GM12878 (cell line): ENCODE results near the gene GDF15. TPM values are rescaled to one million over a fixed set of nuclear protein-coding genes. Genes with fewer than 3 reads are reported as not detected.

Source experiments
- ATAC-seq: fragments of 200-7000 bp; cut with Tn5 transposase; 3 replicates; pipeline ENCODE4 v1.9.1; 2020; ENCODE audit warnings: mild to moderate bottlenecking, moderate library complexity
- BruUV-seq: library from RNA; stranded (reverse); fragments of 400-500 nt; replicated peaks from 2 replicates; lab custom pipeline; 2021; lab: Mats Ljungman, UMichigan
- CTCF ChIA-PET: fragments of 300-600 bp; sonication (Branson Sonifier 250); formaldehyde crosslinking; extraction: SDS; loops from one replicate; lab custom pipeline; 2021; ENCODE audit warnings: inconsistent platforms; lab: Yijun Ruan, JAX
- POLR2A ChIA-PET: fragments of 350-600 bp; formaldehyde crosslinking; extraction: SDS; loops from one replicate; lab custom pipeline; 2021; ENCODE audit warnings: inconsistent platforms; lab: Charles Lee
- RAD21 ChIA-PET: fragments of 300-600 bp; sonication (Branson Sonifier 250); formaldehyde crosslinking; loops from one replicate; lab custom pipeline; 2023; ENCODE audit warnings: antibody characterized with exemption; ENCODE audit not compliant: unreplicated experiment; lab: Charles Lee
- SMC1A ChIA-PET: fragments of 300-600 bp; sonication (Branson Sonifier 250); formaldehyde crosslinking; loops from one replicate; lab custom pipeline; 2023; ENCODE audit not compliant: unreplicated experiment, uncharacterized antibody; lab: Charles Lee
- DNase-seq: peaks from one replicate; pipeline ENCODE4 v3.0.0-alpha.2; 2011; ENCODE audit warnings: low read depth, low spot score
- FAIRE-seq: peaks from 3 replicates; lab custom pipeline; 2011; peaks lifted over from hg19 to GRCh38; lab: Jason Lieb, UNC
- H2AFZ ChIP-seq: 2 replicates; pipeline ENCODE4 v1.6.0; 2011; ENCODE audit warnings: low read depth, low read length, control low read depth; ENCODE audit not compliant: control insufficient read depth
- H3K27ac ChIP-seq: 2 replicates; pipeline ENCODE4 v1.5.1; 2011; ENCODE audit warnings: control low read depth; ENCODE audit not compliant: control insufficient read depth, insufficient read depth
- H3K27me3 ChIP-seq, 2 experiments: replicated peaks in 1 of 2; 2 replicates each; pipeline versions ENCODE4 v1.6.0 to v1.6.1; 2011; ENCODE audit warnings: low read length in 1 of 2; ENCODE audit not compliant: control insufficient read depth in 2 of 2, insufficient read depth in 2 of 2
- H3K36me3 ChIP-seq, 2 experiments: 2 replicates each; pipeline ENCODE4 v1.5.1; 2011; ENCODE audit warnings: low read length in 1 of 2; ENCODE audit not compliant: control insufficient read depth in 2 of 2, insufficient read depth in 2 of 2
- H3K4me1 ChIP-seq: 2 replicates; pipeline ENCODE4 v1.6.1; 2011; ENCODE audit warnings: mild to moderate bottlenecking, low read length, moderate library complexity, mixed read lengths; ENCODE audit not compliant: control insufficient read depth, insufficient read depth
- H3K4me2 ChIP-seq: 2 replicates; pipeline ENCODE4 v1.6.0; 2011; ENCODE audit warnings: control low read depth; ENCODE audit not compliant: control insufficient read depth, insufficient read depth
- H3K4me3 ChIP-seq: fragments of 200-600 bp; sonication (generic); 2 replicates; pipeline ENCODE4 v1.5.1; 2016
- H3K79me2 ChIP-seq: 2 replicates; pipeline ENCODE4 v1.6.0; 2011; ENCODE audit warnings: low read length; ENCODE audit not compliant: control insufficient read depth, insufficient read depth
- H3K9ac ChIP-seq: 2 replicates; pipeline ENCODE4 v1.8.0; 2011; ENCODE audit warnings: low read length, control low read depth, mixed read lengths; ENCODE audit not compliant: control insufficient read depth, insufficient read depth
- H3K9me3 ChIP-seq: replicated peaks from 3 replicates; pipeline ENCODE4 v1.5.1; 2011; ENCODE audit warnings: mild to moderate bottlenecking, low read length; ENCODE audit not compliant: control insufficient read depth, insufficient read depth
- H4K20me1 ChIP-seq: 2 replicates; pipeline ENCODE4 v1.6.0; 2011; ENCODE audit not compliant: control insufficient read depth, insufficient read depth
- CHD1 ChIP-seq: IDR thresholded peaks from 2 replicates; pipeline ENCODE4 v1.6.1; 2012; ENCODE audit warnings: low read depth, low read length, improper control_type of control experiment
- CREB1 ChIP-seq: IDR thresholded peaks from 2 replicates; pipeline ENCODE4 v1.6.1; 2012; ENCODE audit warnings: low read depth, mild to moderate bottlenecking, inconsistent platforms
- HDGF ChIP-seq: fragments of 450-650 bp; IDR thresholded peaks from 2 replicates; pipeline ENCODE4 v1.6.1; 2016; ENCODE audit warnings: antibody characterized with exemption
- NFYB ChIP-seq: IDR thresholded peaks from 2 replicates; pipeline ENCODE4 v1.6.1; 2011; ENCODE audit warnings: low read depth, mild to moderate bottlenecking, low read length, improper control_type of control experiment, moderate library complexity; ENCODE audit not compliant: insufficient read depth
- NR2C2 ChIP-seq: IDR thresholded peaks from 2 replicates; pipeline ENCODE4 v1.6.1; 2011; ENCODE audit warnings: borderline replicate concordance, low read depth; ENCODE audit not compliant: control insufficient read depth, insufficient read length
- RB1 ChIP-seq: fragments of 450-650 bp; formaldehyde crosslinking; IDR thresholded peaks from 2 replicates; pipeline ENCODE4 v1.6.1; 2017; ENCODE audit warnings: mild to moderate bottlenecking, borderline replicate concordance
- RCOR1 ChIP-seq: conservative IDR thresholded peaks from 2 replicates; pipeline ENCODE4 v1.6.1; 2012; ENCODE audit warnings: low read depth, low read length, improper control_type of control experiment
- REST ChIP-seq: IDR thresholded peaks from 2 replicates; pipeline ENCODE4 v1.6.1; 2012; ENCODE audit warnings: mild to moderate bottlenecking, low read depth, low read length
- WGBS: methylation state at CpG from one replicate; pipeline ENCODE4 v1.1.6; 2016; ENCODE audit warnings: low lambda C conversion rate; ENCODE audit not compliant: insufficient replicate concordance, insufficient coverage; ENCODE audit errors: missing lambda C conversion rate; 5-methylcytosine and 5-hydroxymethylcytosine counted together
- in situ Hi-C: fragments of 300-500 bp; cut with MboI; formaldehyde crosslinking; loops from 9 replicates; pipeline ENCODE4 v1.14.3; 2018; ENCODE audit warnings: mixed read lengths
- intact Hi-C: fragments of 100-400 bp; cut with micrococcal nuclease; formaldehyde crosslinking; loops from one replicate; pipeline ENCODE4 v1.14.2; 2022; ENCODE audit not compliant: unreplicated experiment
- polyA plus RNA-seq, 11 experiments: library from polyadenylated mRNA; depleted of rRNA in 4 of 11; unstranded in 6 of 11; stranded (reverse) in 5 of 11; fragments of >200 nt; fragmentation: Nextera tagmentation in 4 of 11; fragmentation: Illumina TruSeq in 1 of 11; extraction: Ambion mirVana in 4 of 11; extraction: Trizol in 1 of 11; gene quantifications; 1 replicate in 1 of 11; 2 replicates in 10 of 11; pipeline versions ENCODE4 v1.2.1 to v1.2.3, GENCODE V29; 2011 to 2016; ENCODE audit warnings: inconsistent platforms in 2 of 11, missing spikeins in 2 of 11, low read depth in 1 of 11
- total RNA-seq, 4 experiments: library from RNA; depleted of rRNA in 3 of 4; stranded (reverse); fragments of >200 nt in 3 of 4; fragmentation: Illumina TruSeq in 1 of 4; extraction: Trizol in 1 of 4; gene quantifications; 2 replicates each; pipeline versions ENCODE4 v1.2.1 to v1.2.3, GENCODE V29; 2013 to 2021
- TF ChIP-seq, protein P1 (sequence below): fragments of 150-350 bp; IDR thresholded peaks from 2 replicates; pipeline ENCODE4 v1.6.1; 2016; ENCODE audit warnings: low read depth, low read length

The GDF15 gene
- total and polyA plus RNA-seq, 10 of the 15 experiments (the other 5 are each of a cell fraction or from before 2014, with no cell fraction given) = 0.11 to 3.6 (median 1.6) TPM; not detected in 1

DNA sequence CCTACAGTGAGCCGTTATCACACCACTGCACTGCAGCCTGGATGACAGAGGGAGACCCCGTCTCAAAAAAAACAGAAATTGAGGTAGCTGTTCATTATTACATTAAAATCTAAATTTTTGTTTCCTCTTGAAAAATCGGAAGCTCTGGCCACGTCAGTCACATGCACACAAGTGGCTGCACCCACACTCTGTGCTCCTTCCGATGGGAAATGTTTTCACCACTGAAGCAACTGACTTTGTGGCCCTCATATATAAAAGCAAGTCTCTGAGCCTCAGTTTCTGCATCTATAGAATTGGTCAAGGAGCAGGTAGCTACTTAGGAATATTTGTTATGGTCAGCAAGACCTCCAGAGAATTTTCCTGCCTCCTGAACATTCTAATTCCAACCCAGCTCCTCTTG, 7.0 kb downstream of the GDF15 start:
- Histone ChIP-seq H2AFZ (no peak overlapping the region), H3K4me2 (peak overlapping the region; percentile 26; the same call in 1 of the 2 replicates), H3K4me3 (no peak overlapping the region), H3K79me2 (no peaks in the 10 kb centered on the region), H4K20me1 (no peaks in the 10 kb centered on the region), H3K9me3 (no peaks in the 10 kb centered on the region; the same call in 2 of the 3 replicates), H3K9ac (no peak overlapping the region), H3K36me3 (no peaks in the 10 kb centered on the region)
- in situ Hi-C loops (no loop called here), intact Hi-C loops (no loop called here)
- ChIA-PET CTCF (interaction anchor here (1.2 to 9.4 kb wide), 5 partner anchors 7 to 280 kb away, joined by 3 to 144 read pairs (median 49); partner anchors contain the start of gene LRRC25), RAD21 (interaction anchor here (0.8 kb wide), 1 partner anchor 44 kb away, joined by 3 read pairs; no protein-coding TSS in a partner anchor)
- no peak for FAIRE-seq
- WGBS = 23% methylated on average over 5 of the region's 5 CpGs
- no TSS peak for BruUV-seq
- TF ChIP-seq CHD1 (no peak), NR2C2 (no peak), NFYB (no peak), CREB1 (no peak), HDGF (no peak), RCOR1 (no peak), RB1 (no peak), REST (no peak)
- TF ChIP-seq, protein P1, sequence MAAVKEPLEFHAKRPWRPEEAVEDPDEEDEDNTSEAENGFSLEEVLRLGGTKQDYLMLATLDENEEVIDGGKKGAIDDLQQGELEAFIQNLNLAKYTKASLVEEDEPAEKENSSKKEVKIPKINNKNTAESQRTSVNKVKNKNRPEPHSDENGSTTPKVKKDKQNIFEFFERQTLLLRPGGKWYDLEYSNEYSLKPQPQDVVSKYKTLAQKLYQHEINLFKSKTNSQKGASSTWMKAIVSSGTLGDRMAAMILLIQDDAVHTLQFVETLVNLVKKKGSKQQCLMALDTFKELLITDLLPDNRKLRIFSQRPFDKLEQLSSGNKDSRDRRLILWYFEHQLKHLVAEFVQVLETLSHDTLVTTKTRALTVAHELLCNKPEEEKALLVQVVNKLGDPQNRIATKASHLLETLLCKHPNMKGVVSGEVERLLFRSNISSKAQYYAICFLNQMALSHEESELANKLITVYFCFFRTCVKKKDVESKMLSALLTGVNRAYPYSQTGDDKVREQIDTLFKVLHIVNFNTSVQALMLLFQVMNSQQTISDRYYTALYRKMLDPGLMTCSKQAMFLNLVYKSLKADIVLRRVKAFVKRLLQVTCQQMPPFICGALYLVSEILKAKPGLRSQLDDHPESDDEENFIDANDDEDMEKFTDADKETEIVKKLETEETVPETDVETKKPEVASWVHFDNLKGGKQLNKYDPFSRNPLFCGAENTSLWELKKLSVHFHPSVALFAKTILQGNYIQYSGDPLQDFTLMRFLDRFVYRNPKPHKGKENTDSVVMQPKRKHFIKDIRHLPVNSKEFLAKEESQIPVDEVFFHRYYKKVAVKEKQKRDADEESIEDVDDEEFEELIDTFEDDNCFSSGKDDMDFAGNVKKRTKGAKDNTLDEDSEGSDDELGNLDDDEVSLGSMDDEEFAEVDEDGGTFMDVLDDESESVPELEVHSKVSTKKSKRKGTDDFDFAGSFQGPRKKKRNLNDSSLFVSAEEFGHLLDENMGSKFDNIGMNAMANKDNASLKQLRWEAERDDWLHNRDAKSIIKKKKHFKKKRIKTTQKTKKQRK = no peak
- TF ChIP-seq, all 136 proteins: peak for 0
- peaks cover 32% of the 10 kb centered on the region for H3K4me1 ChIP-seq
- no peaks in the 10 kb centered on the region; a peak in 1 of 4 replicates for H3K27me3 ChIP-seq
- SMC1A ChIA-PET = interaction anchor here (0.6 to 2.2 kb wide), 4 partner anchors 9 to 207 kb away, joined by 3 to 6 read pairs (median 3); no protein-coding TSS in a partner anchor
- ATAC-seq (no peak), DNase-seq (no peak)
- no peak overlapping the region for H3K27ac ChIP-seq
- POLR2A ChIA-PET = interaction anchor here (1.0 to 2.0 kb wide), 2 partner anchors 25 to 57 kb away, joined by 3 to 9 read pairs; no protein-coding TSS in a partner anchor
